Stimulated activated memory B cell treated with anti-CD40 and anti-IgM and Interleukin-4, amounts not matched to agents 10 μg/mL and 1 μg/mL and 100 μg/mL, for 72 hours (primary cell): ENCODE results near the gene CD109.
"Not testable (repeated sequence)": the region's sequence is repeated elsewhere in the genome, so short reads cannot be mapped to it uniquely, and the experiment has no call there.

Experiments used
- ATAC-seq: fragments of 150-1000 bp; cut with Tn5 transposase; 2 replicates; pipeline ENCODE4 v1.10.0; 2021
- H3K27ac Mint-ChIP-seq: one replicate; pipeline ENCODE4 v1.8.0; 2022; ENCODE audit warnings: mild to moderate bottlenecking, mixed read lengths
- H3K27me3 Mint-ChIP-seq: one replicate; pipeline ENCODE4 v1.8.0; 2022; ENCODE audit warnings: mixed read lengths
- H3K36me3 Mint-ChIP-seq: one replicate; pipeline ENCODE4 v1.8.0; 2022; ENCODE audit warnings: mixed read lengths
- H3K4me1 Mint-ChIP-seq: one replicate; pipeline ENCODE4 v1.8.0; 2022; ENCODE audit warnings: mixed read lengths
- H3K4me3 Mint-ChIP-seq: one replicate; pipeline ENCODE4 v1.8.0; 2022; ENCODE audit warnings: mild to moderate bottlenecking, moderate library complexity, mixed read lengths
- H3K9me3 Mint-ChIP-seq: one replicate; pipeline ENCODE4 v1.8.0; 2022; ENCODE audit warnings: mixed read lengths

CD109 gene

GRCh38 chr6:73704260-73704659 is 8.3 kb downstream of the CD109 start:
- H3K4me1 Mint-ChIP-seq: no peaks in the 10 kb centered on the region

GRCh38 chr6:73704798-73705197 is 8.8 kb downstream of the CD109 start:
- no peaks in the 10 kb centered on the region for H3K36me3 Mint-ChIP-seq
- no peaks in the 10 kb centered on the region for H3K4me1 Mint-ChIP-seq
- H3K9me3 Mint-ChIP-seq: no peaks in the 10 kb centered on the region
- no peak overlapping the region for H3K4me3 Mint-ChIP-seq
- H3K27ac Mint-ChIP-seq: no peak overlapping the region
- ATAC-seq: no peak
- peaks cover 23% of the 10 kb centered on the region for H3K27me3 Mint-ChIP-seq

More at GRCh38 chr6:73704260-73704659, 8.3 kb downstream of the CD109 start:
- Mint-ChIP-seq H3K4me3 (no peak overlapping the region), H3K27ac (no peak overlapping the region), H3K9me3 (no peaks in the 10 kb centered on the region), H3K36me3 (no peaks in the 10 kb centered on the region), H3K27me3 (peaks cover 23% of the 10 kb centered on the region)
- no peak for ATAC-seq

GRCh38 chr6:73706971-73707370 is 11.0 kb downstream of the CD109 start:
- Mint-ChIP-seq H3K4me1 (no peaks in the 10 kb centered on the region), H3K27me3 (peaks cover 3% of the 10 kb centered on the region), H3K27ac (no peak overlapping the region), H3K4me3 (no peak overlapping the region), H3K36me3 (no peaks in the 10 kb centered on the region), H3K9me3 (no peaks in the 10 kb centered on the region)
- ATAC-seq: no peak

GRCh38 chr6:73710470-73710869 is 14.5 kb downstream of the CD109 start:
- Mint-ChIP-seq H3K27me3 (no peaks in the 10 kb centered on the region), H3K27ac (no peak overlapping the region)

GRCh38 chr6:73710948-73711347 is 14.9 kb downstream of the CD109 start:
- H3K27me3 Mint-ChIP-seq: no peaks in the 10 kb centered on the region
- H3K4me1 Mint-ChIP-seq: peaks cover 7% of the 10 kb centered on the region
- no peak overlapping the region for H3K4me3 Mint-ChIP-seq
- no peaks in the 10 kb centered on the region for H3K9me3 Mint-ChIP-seq
- H3K27ac Mint-ChIP-seq: no peak overlapping the region
- ATAC-seq: no peak
- no peaks in the 10 kb centered on the region for H3K36me3 Mint-ChIP-seq

More at GRCh38 chr6:73710470-73710869, 14.5 kb downstream of the CD109 start:
- no peaks in the 10 kb centered on the region for H3K9me3 Mint-ChIP-seq
- H3K36me3 Mint-ChIP-seq: no peaks in the 10 kb centered on the region
- H3K4me3 Mint-ChIP-seq: no peak overlapping the region
- peaks cover 7% of the 10 kb centered on the region for H3K4me1 Mint-ChIP-seq
- no peak for ATAC-seq

- H3K9me3 Mint-ChIP-seq: no peaks in the 10 kb centered on the region
- no peak overlapping the region for H3K4me3 Mint-ChIP-seq
- no peak overlapping the region for H3K27ac Mint-ChIP-seq
- H3K4me1 Mint-ChIP-seq: peaks cover 7% of the 10 kb centered on the region
- no peaks in the 10 kb centered on the region for H3K27me3 Mint-ChIP-seq
- ATAC-seq: no peak
- H3K36me3 Mint-ChIP-seq: no peaks in the 10 kb centered on the region
Measured at GRCh38 chr6:73712535-73713173, 16.7 kb downstream of the CD109 start.

- H3K27ac Mint-ChIP-seq: no peak overlapping the region
- no peak for ATAC-seq
Measured at GRCh38 chr6:73713426-73714147, 17.6 kb downstream of the CD109 start.

GRCh38 chr6:73715111-73715508 is 19.1 kb downstream of the CD109 start:
- H3K9me3 Mint-ChIP-seq, H3K27me3 Mint-ChIP-seq: not testable (repeated sequence)

More at GRCh38 chr6:73713426-73714147, 17.6 kb downstream of the CD109 start:
- H3K27me3 Mint-ChIP-seq: no peaks in the 10 kb centered on the region
- peaks cover 7% of the 10 kb centered on the region for H3K4me1 Mint-ChIP-seq
- H3K9me3 Mint-ChIP-seq: no peaks in the 10 kb centered on the region
- H3K4me3 Mint-ChIP-seq: no peak overlapping the region
- no peaks in the 10 kb centered on the region for H3K36me3 Mint-ChIP-seq

GRCh38 chr6:73719046-73719445 is 23.0 kb downstream of the CD109 start:
- ATAC-seq: no peak
- Mint-ChIP-seq H3K27ac (no peak overlapping the region), H3K27me3 (no peaks in the 10 kb centered on the region), H3K4me1 (peaks cover 13% of the 10 kb centered on the region), H3K4me3 (no peak overlapping the region), H3K36me3 (no peaks in the 10 kb centered on the region), H3K9me3 (no peaks in the 10 kb centered on the region)

More at GRCh38 chr6:73715111-73715508, 19.1 kb downstream of the CD109 start:
- H3K4me3 Mint-ChIP-seq, H3K4me1 Mint-ChIP-seq, H3K27ac Mint-ChIP-seq, H3K36me3 Mint-ChIP-seq, ATAC-seq: not testable (repeated sequence)

- peak; percentile 83 for ATAC-seq
- no peak overlapping the region for H3K27ac Mint-ChIP-seq
- no peaks in the 10 kb centered on the region for H3K27me3 Mint-ChIP-seq
- H3K9me3 Mint-ChIP-seq: no peaks in the 10 kb centered on the region
- H3K4me3 Mint-ChIP-seq: no peak overlapping the region
- H3K4me1 Mint-ChIP-seq: peaks cover 11% of the 10 kb centered on the region
- H3K36me3 Mint-ChIP-seq: no peaks in the 10 kb centered on the region
Measured at GRCh38 chr6:73722318-73723060, 26.5 kb downstream of the CD109 start.

- not testable (repeated sequence) for H3K27ac Mint-ChIP-seq, H3K27me3 Mint-ChIP-seq, H3K4me3 Mint-ChIP-seq, ATAC-seq, H3K36me3 Mint-ChIP-seq, H3K9me3 Mint-ChIP-seq
- H3K4me1 Mint-ChIP-seq: peaks cover 15% of the 10 kb centered on the region
Measured at GRCh38 chr6:73723480-73723879, 27.5 kb downstream of the CD109 start.

- ATAC-seq: no peak
- Mint-ChIP-seq H3K27ac (peak overlapping the region; percentile 35), H3K36me3 (no peaks in the 10 kb centered on the region), H3K4me3 (no peak overlapping the region), H3K4me1 (peaks cover 22% of the 10 kb centered on the region), H3K9me3 (no peaks in the 10 kb centered on the region), H3K27me3 (peaks cover 11% of the 10 kb centered on the region)
Measured at GRCh38 chr6:73724389-73724788, 28.4 kb downstream of the CD109 start.

GRCh38 chr6:73725192-73725591 is 29.2 kb downstream of the CD109 start:
- H3K27ac Mint-ChIP-seq: peak overlapping the region; percentile 35

GRCh38 chr6:73727114-73727513 is 31.1 kb downstream of the CD109 start:
- H3K36me3 Mint-ChIP-seq: no peaks in the 10 kb centered on the region
- H3K9me3 Mint-ChIP-seq: no peaks in the 10 kb centered on the region
- no peak overlapping the region for H3K4me3 Mint-ChIP-seq
- H3K27me3 Mint-ChIP-seq: peaks cover 11% of the 10 kb centered on the region
- peaks cover 22% of the 10 kb centered on the region for H3K4me1 Mint-ChIP-seq
- no peak overlapping the region for H3K27ac Mint-ChIP-seq
- no peak for ATAC-seq

More at GRCh38 chr6:73725192-73725591, 29.2 kb downstream of the CD109 start:
- not testable (repeated sequence) for ATAC-seq, H3K36me3 Mint-ChIP-seq, H3K9me3 Mint-ChIP-seq
- peak overlapping the region; percentile 62 for H3K4me3 Mint-ChIP-seq
- H3K4me1 Mint-ChIP-seq: peaks cover 22% of the 10 kb centered on the region
- peaks cover 11% of the 10 kb centered on the region for H3K27me3 Mint-ChIP-seq

GRCh38 chr6:73728548-73729205 is 32.7 kb downstream of the CD109 start:
- peak; percentile 61 for ATAC-seq
- Mint-ChIP-seq H3K27ac (peak overlapping the region; percentile 49), H3K27me3 (peaks cover 11% of the 10 kb centered on the region), H3K9me3 (no peaks in the 10 kb centered on the region), H3K36me3 (no peaks in the 10 kb centered on the region), H3K4me3 (no peak overlapping the region), H3K4me1 (peaks cover 20% of the 10 kb centered on the region)
